ENCODE data around the gene NFIA. TPM values are rescaled to one million over a fixed set of nuclear protein-coding genes. Genes with fewer than 3 reads are reported as not detected.

Gene NFIA
- total RNA-seq, 1 experiment from 2014 or later: 0.35 TPM

- no peak overlapping the region for H3K14ac ChIP-seq (ENCODE audit: insufficient read depth, low read length)
- no peak overlapping the region for H2BK12ac ChIP-seq (ENCODE audit: insufficient read length, low read depth, low read length)
- peaks cover 22 to 28% of the 10 kb centered on the region in 2 experiments for H3K4me1 Mint-ChIP-seq
- H4K20me1 ChIP-seq (ENCODE audit: control insufficient read depth, insufficient read depth, insufficient read length): no peaks in the 10 kb centered on the region
- no peak overlapping the region for H3K27ac Mint-ChIP-seq
- H3K56ac ChIP-seq (ENCODE audit: insufficient read length, low read depth, low read length): no peak overlapping the region
- H3K27me3 ChIP-seq (ENCODE audit: insufficient read depth, low read length): no peaks in the 10 kb centered on the region; the same call in 1 of the 2 replicates
- no peak overlapping the region for H3K18ac ChIP-seq (ENCODE audit: insufficient read length, low read depth, low read length)
- no peak overlapping the region for H3K4me3 Mint-ChIP-seq
- H3K36me3 Mint-ChIP-seq (ENCODE audit: insufficient read depth in 1 of 3, low read depth in 3 of 3): peaks cover 0 to 16% (median 4%) of the 10 kb centered on the region in 3 experiments; a peak in 3 of 7 replicates
- DNase-seq: no peak
- H3K9me3 Mint-ChIP-seq: peaks cover 8 to 12% of the 10 kb centered on the region in 2 experiments
- no peak overlapping the region for H2AK5ac ChIP-seq (ENCODE audit: insufficient read length, low read length)
- no peak overlapping the region for H2BK20ac ChIP-seq (ENCODE audit: low read depth, low read length, poor library complexity, severe bottlenecking)
- no peak overlapping the region for H2BK15ac ChIP-seq (ENCODE audit: low read depth, low read length)
- H3K4me1 ChIP-seq (ENCODE audit: insufficient read depth, low read length): peaks cover 6% of the 10 kb centered on the region; the same call in 1 of the 2 replicates
- no peaks in the 10 kb centered on the region for H3K79me2 ChIP-seq (ENCODE audit: insufficient read depth, low read length)
- H3K23me2 ChIP-seq (ENCODE audit: insufficient read length, low read depth, low read length, poor library complexity, severe bottlenecking): no peaks in the 10 kb centered on the region
- H2BK5ac ChIP-seq (ENCODE audit: insufficient read length, low read length): no peak overlapping the region
- no peak overlapping the region for H3K9ac ChIP-seq (ENCODE audit: extremely low read depth, insufficient read length, low read length)
- H3K27me3 Mint-ChIP-seq (ENCODE audit: low read depth): no peaks in the 10 kb centered on the region
- H3K4me2 ChIP-seq (ENCODE audit: insufficient read depth, insufficient read length, low read length): no peak overlapping the region
- H2BK120ac ChIP-seq (ENCODE audit: low read depth, low read length, poor library complexity, severe bottlenecking): no peak overlapping the region
- no peak overlapping the region for H4K91ac ChIP-seq (ENCODE audit: insufficient read length, low read depth, low read length)
- H3K9me3 ChIP-seq (ENCODE audit: control insufficient read depth, low read depth, low read length): no peaks in the 10 kb centered on the region
- H2AFZ ChIP-seq (ENCODE audit: low read length): no peak overlapping the region
- TF ChIP-seq CTCF (conservative IDR thresholded peaks at IDR 0.05): no peak
- no peak overlapping the region for H4K5ac ChIP-seq (ENCODE audit: insufficient read length, low read depth, low read length)
- no peak overlapping the region for H3K4ac ChIP-seq (ENCODE audit: low read depth, low read length)
- no peak overlapping the region for H3T11ph ChIP-seq (ENCODE audit: low read length)
- no peaks in the 10 kb centered on the region for H3K79me1 ChIP-seq (ENCODE audit: insufficient read depth, low read depth, low read length, poor library complexity, severe bottlenecking)
- no peak overlapping the region for H4K8ac ChIP-seq (replicated peaks; ENCODE audit: insufficient read length, low read depth, low read length)
- WGBS (ENCODE audit: extremely low coverage, insufficient read length, low lambda C conversion rate): no CpG with 5 or more reads among the region's 6 CpGs
- no peak overlapping the region for H3K27ac ChIP-seq (ENCODE audit: insufficient read length, low read depth, low read length)
- no peak overlapping the region for H3K23ac ChIP-seq (ENCODE audit: insufficient read length, low read depth, low read length)
These were observed 259.1 kb downstream of the NFIA start for GRCh38 chr1:61341426-61341825.

Measured in H9 (cell line).